Lower leg skin (tissue), 4 donors: ENCODE data around the gene MRPL16. TPM values are rescaled to one million over a fixed set of nuclear protein-coding genes. Genes with fewer than 3 reads are reported as not detected.

Source experiments
- DNase-seq, 2 donors: peaks; one replicate each; pipeline ENCODE4 v3.0.0-alpha.2; 2019; ENCODE audit warnings: low spot score in 2 of 2
- H3K4me3 ChIP-seq: fragments of 200-600 bp; sonication (generic); 2 replicates; pipeline ENCODE4 v1.5.1; 2017; ENCODE audit warnings: mild to moderate bottlenecking, low read depth; ENCODE audit not compliant: poor library complexity, severe bottlenecking
- CTCF ChIP-seq, 3 donors: fragments of 450-650 bp; IDR thresholded peaks; one replicate each; pipeline ENCODE4 v1.5.1; 2016; ENCODE audit warnings: antibody characterized with exemption in 3 of 3, mild to moderate bottlenecking in 3 of 3, moderate library complexity in 2 of 3
- POLR2A ChIP-seq, 2 donors: fragments of 450-650 bp; IDR thresholded peaks; one replicate each; pipeline ENCODE4 v1.6.1; 2016 to 2017; ENCODE audit warnings: antibody characterized with exemption in 2 of 2, mild to moderate bottlenecking in 1 of 2, moderate library complexity in 1 of 2
- WGBS, 2 donors: methylation state at CpG; one replicate each; pipeline ENCODE4 v1.1.5; 2018; 5-methylcytosine and 5-hydroxymethylcytosine counted together
- intact Hi-C: fragments of 100-400 bp; cut with DNase I; formaldehyde crosslinking; loops from one replicate; pipeline ENCODE4 v1.15.0; 2023; ENCODE audit warnings: low total_unique reads
- total RNA-seq, 4 donors: library from RNA; depleted of rRNA; stranded (reverse); fragments of >200 nt; gene quantifications; one replicate each; pipeline ENCODE4 v1.1.0, GENCODE V29; 2016

MRPL16 gene
- total RNA-seq, 4 donors from 2014 or later, result 21.4 to 35.6 (median 28.8) TPM

- 69 to 72% methylated on average over 5 of the region's 5 CpGs for WGBS, 2 donors
- DNase-seq, result no peak
- no peak overlapping the region for H3K4me3 ChIP-seq
- intact Hi-C loops, result no loop called here
- TF ChIP-seq CTCF (IDR thresholded peaks at IDR 0.05), result no peak
- no peak for TF ChIP-seq POLR2A (IDR thresholded peaks at IDR 0.05)
Observed at GRCh38 chr11:59776210-59777066, 34.1 kb downstream of the MRPL16 start.

- WGBS, 2 donors, result 78 to 80% methylated on average over 5 of the region's 5 CpGs
- DNase-seq, result no peak
- TF ChIP-seq POLR2A (IDR thresholded peaks at IDR 0.05) (no peak), CTCF (IDR thresholded peaks at IDR 0.05) (no peak)
- intact Hi-C loops, result no loop called here
- H3K4me3 ChIP-seq, result no peak overlapping the region
Observed at GRCh38 chr11:59773083-59773440, 37.5 kb downstream of the MRPL16 start.

GRCh38 chr11:59771605-59772004, 39.0 kb downstream of the MRPL16 start:
- intact Hi-C loops, result no loop called here
- no peak for TF ChIP-seq CTCF (IDR thresholded peaks at IDR 0.05)
- no peak for DNase-seq
- H3K4me3 ChIP-seq, result no peak overlapping the region
- 72 to 78% methylated on average over 4 of the region's 4 CpGs for WGBS, 2 donors

GRCh38 chr11:59770869-59771268, 39.7 kb downstream of the MRPL16 start:
- TF ChIP-seq CTCF (IDR thresholded peaks at IDR 0.05) (no peak), POLR2A (IDR thresholded peaks at IDR 0.05) (no peak)
- DNase-seq, result no peak
- 88 to 91% methylated on average over 8 of the region's 8 CpGs for WGBS, 2 donors
- no peak overlapping the region for H3K4me3 ChIP-seq
- intact Hi-C loops, result no loop called here

GRCh38 chr11:59770319-59770718, 40.3 kb downstream of the MRPL16 start:
- TF ChIP-seq POLR2A (IDR thresholded peaks at IDR 0.05), result no peak
- no peak for TF ChIP-seq CTCF (IDR thresholded peaks at IDR 0.05)
- H3K4me3 ChIP-seq, result no peak overlapping the region
- DNase-seq, result no peak
- WGBS, 2 donors, result 85 to 92% methylated on average over 3 of the region's 3 CpGs
- intact Hi-C loops, result no loop called here

GRCh38 chr11:59769828-59770227, 40.8 kb downstream of the MRPL16 start:
- no peak overlapping the region for H3K4me3 ChIP-seq
- 82 to 91% methylated on average over 4 of the region's 4 CpGs for WGBS, 2 donors
- no peak for TF ChIP-seq CTCF (IDR thresholded peaks at IDR 0.05)
- TF ChIP-seq POLR2A (IDR thresholded peaks at IDR 0.05), result no peak
- intact Hi-C loops, result no loop called here
- DNase-seq, result no peak
